ENCODE measurements around the gene DCC. TPM values are rescaled to one million over a fixed set of nuclear protein-coding genes. Genes with fewer than 3 reads are reported as not detected.

Gene DCC
- total RNA-seq, 1 experiment from 2014 or later = not detected

GRCh38 chr18:53261241-53261640 is 921.2 kb downstream of the DCC start:
- Mint-ChIP-seq H3K27ac (ENCODE audit: low read depth, unreplicated experiment) (no peak overlapping the region), H3K27me3 (ENCODE audit: insufficient read depth, unreplicated experiment) (no peaks in the 10 kb centered on the region), H3K9me3 (ENCODE audit: unreplicated experiment) (peaks cover 24% of the 10 kb centered on the region), H3K4me1 (ENCODE audit: insufficient read depth, unreplicated experiment) (no peaks in the 10 kb centered on the region), H3K4me3 (ENCODE audit: unreplicated experiment) (no peak overlapping the region), H3K36me3 (ENCODE audit: insufficient read depth, unreplicated experiment) (no peaks in the 10 kb centered on the region)
- intact Hi-C loops (cut with micrococcal nuclease) = no loop called here
- TF ChIP-seq, protein P1, sequence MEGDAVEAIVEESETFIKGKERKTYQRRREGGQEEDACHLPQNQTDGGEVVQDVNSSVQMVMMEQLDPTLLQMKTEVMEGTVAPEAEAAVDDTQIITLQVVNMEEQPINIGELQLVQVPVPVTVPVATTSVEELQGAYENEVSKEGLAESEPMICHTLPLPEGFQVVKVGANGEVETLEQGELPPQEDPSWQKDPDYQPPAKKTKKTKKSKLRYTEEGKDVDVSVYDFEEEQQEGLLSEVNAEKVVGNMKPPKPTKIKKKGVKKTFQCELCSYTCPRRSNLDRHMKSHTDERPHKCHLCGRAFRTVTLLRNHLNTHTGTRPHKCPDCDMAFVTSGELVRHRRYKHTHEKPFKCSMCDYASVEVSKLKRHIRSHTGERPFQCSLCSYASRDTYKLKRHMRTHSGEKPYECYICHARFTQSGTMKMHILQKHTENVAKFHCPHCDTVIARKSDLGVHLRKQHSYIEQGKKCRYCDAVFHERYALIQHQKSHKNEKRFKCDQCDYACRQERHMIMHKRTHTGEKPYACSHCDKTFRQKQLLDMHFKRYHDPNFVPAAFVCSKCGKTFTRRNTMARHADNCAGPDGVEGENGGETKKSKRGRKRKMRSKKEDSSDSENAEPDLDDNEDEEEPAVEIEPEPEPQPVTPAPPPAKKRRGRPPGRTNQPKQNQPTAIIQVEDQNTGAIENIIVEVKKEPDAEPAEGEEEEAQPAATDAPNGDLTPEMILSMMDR (IDR thresholded peaks at IDR 0.05; ENCODE audit: unreplicated experiment) = no peak
- BruUV-seq (replicated peaks) = no TSS peak
- CTCF ChIA-PET = interaction anchor here (0.6 kb wide), 1 partner anchor 49 kb away, joined by 3 read pairs; no protein-coding TSS in a partner anchor
- POLR2A ChIA-PET = no interaction called here
- DNase-seq (ENCODE audit: unreplicated experiment) = peak; percentile 12

DNA sequence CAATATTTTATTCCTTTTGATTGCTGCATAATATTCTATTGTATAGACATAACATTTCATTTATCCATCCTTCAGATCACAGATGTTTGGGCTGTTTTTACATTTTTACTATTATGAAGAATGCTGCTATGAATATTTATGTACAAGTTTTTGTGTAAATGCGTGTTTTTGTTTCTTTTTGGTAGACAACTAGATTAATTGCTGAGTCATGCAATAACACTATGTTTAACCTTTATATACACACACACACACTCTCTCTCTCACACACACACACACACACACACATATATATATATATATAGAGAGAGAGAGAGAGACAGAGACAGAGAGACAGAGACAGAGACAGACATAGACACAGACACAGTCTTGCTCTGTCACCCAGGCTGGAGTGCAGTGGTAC is 926.9 kb downstream of the DCC start:
- H3K36me3 Mint-ChIP-seq (ENCODE audit: insufficient read depth, unreplicated experiment) = no peaks in the 10 kb centered on the region
- ChIA-PET POLR2A (no interaction called here), CTCF (no interaction called here)
- H3K27ac Mint-ChIP-seq (ENCODE audit: low read depth, unreplicated experiment) = no peak overlapping the region
- BruUV-seq (replicated peaks) = no TSS peak
- H3K4me3 Mint-ChIP-seq (ENCODE audit: unreplicated experiment) = no peak overlapping the region
- no peaks in the 10 kb centered on the region for H3K27me3 Mint-ChIP-seq (ENCODE audit: insufficient read depth, unreplicated experiment)
- TF ChIP-seq, protein P1 (IDR thresholded peaks at IDR 0.05; ENCODE audit: unreplicated experiment) = no peak
- H3K9me3 Mint-ChIP-seq (ENCODE audit: unreplicated experiment) = peaks cover 19% of the 10 kb centered on the region
- no peak for DNase-seq (ENCODE audit: unreplicated experiment)
- intact Hi-C loops (cut with micrococcal nuclease) = no loop called here
- H3K4me1 Mint-ChIP-seq (ENCODE audit: insufficient read depth, unreplicated experiment) = no peaks in the 10 kb centered on the region

DNA sequence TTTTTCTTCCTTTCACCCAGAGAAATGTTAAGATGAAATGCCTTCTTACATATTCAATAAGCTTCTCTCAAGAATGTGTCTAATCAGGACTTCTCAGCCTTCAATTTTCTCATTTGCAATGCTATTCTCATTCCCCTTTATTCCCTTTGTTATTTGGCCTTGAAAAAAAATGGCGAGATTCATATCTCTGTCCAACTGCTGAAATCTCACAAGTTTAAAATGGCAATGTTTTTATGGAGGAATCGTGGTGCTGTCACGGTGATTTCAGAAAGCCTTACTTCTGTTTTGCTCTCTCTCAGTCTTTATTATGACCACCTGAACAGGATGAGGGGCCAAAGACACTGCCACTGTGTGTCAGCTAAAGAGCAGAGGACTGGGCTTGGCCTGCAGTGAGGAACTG is 928.5 kb downstream of the DCC start:
- Mint-ChIP-seq H3K27ac (ENCODE audit: low read depth, unreplicated experiment) (no peak overlapping the region), H3K36me3 (ENCODE audit: insufficient read depth, unreplicated experiment) (no peaks in the 10 kb centered on the region), H3K27me3 (ENCODE audit: insufficient read depth, unreplicated experiment) (no peaks in the 10 kb centered on the region), H3K4me3 (ENCODE audit: unreplicated experiment) (no peak overlapping the region), H3K4me1 (ENCODE audit: insufficient read depth, unreplicated experiment) (no peaks in the 10 kb centered on the region), H3K9me3 (ENCODE audit: unreplicated experiment) (peaks cover 20% of the 10 kb centered on the region)
- BruUV-seq (replicated peaks) = no TSS peak
- intact Hi-C loops (cut with micrococcal nuclease) = no loop called here
- peak; percentile 8 for DNase-seq (ENCODE audit: unreplicated experiment)
- ChIA-PET POLR2A (interaction anchor here (0.7 kb wide), 1 partner anchor 69 kb away, joined by 3 read pairs; no protein-coding TSS in a partner anchor), CTCF (no interaction called here)
- TF ChIP-seq, protein P1 (IDR thresholded peaks at IDR 0.05; ENCODE audit: unreplicated experiment) = no peak

DNA sequence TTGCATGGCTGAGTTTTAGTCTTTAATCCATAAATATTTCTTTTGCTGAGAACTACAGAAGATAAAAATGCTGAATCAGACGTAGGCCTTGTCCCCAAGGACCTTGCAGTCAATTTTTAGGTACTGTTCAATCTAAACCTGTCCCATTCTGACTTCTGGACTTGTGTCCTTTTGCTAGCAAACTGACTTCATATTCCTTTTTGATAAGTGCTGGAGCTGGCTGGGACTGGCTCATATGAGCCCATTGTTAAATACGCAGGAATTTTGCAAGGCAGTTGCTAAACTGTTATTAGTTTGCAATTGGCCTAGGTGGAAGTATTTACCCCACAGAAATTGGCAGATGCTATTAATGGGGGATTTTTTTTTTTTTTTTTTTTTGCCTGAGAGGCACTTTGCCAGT is 941.4 kb downstream of the DCC start:
- TF ChIP-seq, protein P1 (IDR thresholded peaks at IDR 0.05; ENCODE audit: unreplicated experiment) = no peak
- CTCF ChIA-PET = no interaction called here
- Mint-ChIP-seq H3K27ac (ENCODE audit: low read depth, unreplicated experiment) (no peak overlapping the region), H3K9me3 (ENCODE audit: unreplicated experiment) (peaks cover 19% of the 10 kb centered on the region), H3K4me1 (ENCODE audit: insufficient read depth, unreplicated experiment) (no peaks in the 10 kb centered on the region), H3K4me3 (ENCODE audit: unreplicated experiment) (no peak overlapping the region), H3K36me3 (ENCODE audit: insufficient read depth, unreplicated experiment) (no peaks in the 10 kb centered on the region), H3K27me3 (ENCODE audit: insufficient read depth, unreplicated experiment) (no peaks in the 10 kb centered on the region)
- BruUV-seq (replicated peaks) = no TSS peak
- POLR2A ChIA-PET = no interaction called here
- intact Hi-C loops (cut with micrococcal nuclease) = no loop called here
- DNase-seq (ENCODE audit: unreplicated experiment) = no peak

Data from MCF 10A (cell line).